H1 (cell line): Measurements from ENCODE around the gene SMARCA4. TPM values are rescaled to one million over a fixed set of nuclear protein-coding genes. Genes with fewer than 3 reads are reported as not detected.

ENCODE experiments used
- ATF2 ChIP-seq: IDR thresholded peaks from 2 replicates; pipeline ENCODE4 v1.6.1; 2012; ENCODE audit warnings: low read length, inconsistent platforms
- CHD2 ChIP-seq: IDR thresholded peaks from 2 replicates; pipeline ENCODE4 v1.6.1; 2012; ENCODE audit warnings: low read length, improper control_type of control experiment
- CTBP2 ChIP-seq: IDR thresholded peaks from 2 replicates; pipeline ENCODE4 v1.7.0; 2011; ENCODE audit warnings: borderline replicate concordance, mild to moderate bottlenecking, moderate library complexity, mixed read lengths, low read length; ENCODE audit not compliant: insufficient read depth, insufficient read length
- EGR1 ChIP-seq: IDR thresholded peaks from 2 replicates; pipeline ENCODE4 v1.6.1; 2011; ENCODE audit warnings: low read depth, low read length, borderline replicate concordance
- EZH2 ChIP-seq: fragments of 200-600 bp; sonication (generic); IDR thresholded peaks from 2 replicates; pipeline ENCODE4 v1.7.1; 2012; ENCODE audit warnings: low read depth, mild to moderate bottlenecking, moderate library complexity, low read length, inconsistent platforms; ENCODE audit not compliant: severe bottlenecking
- GTF2F1 ChIP-seq: IDR thresholded peaks from 2 replicates; pipeline ENCODE4 v1.6.1; 2012; ENCODE audit warnings: low read depth, low read length, improper control_type of control experiment, borderline replicate concordance
- HDAC6 ChIP-seq: IDR thresholded peaks from one replicate; pipeline ENCODE4 v1.7.1; 2012; ENCODE audit warnings: low read depth, mild to moderate bottlenecking, inconsistent platforms, low read length, moderate library complexity
- JUN ChIP-seq: IDR thresholded peaks from 2 replicates; pipeline ENCODE4 v1.6.1; 2011; ENCODE audit warnings: low read depth, mild to moderate bottlenecking, improper control_type of control experiment, low read length
- MAFK ChIP-seq: IDR thresholded peaks from 2 replicates; pipeline ENCODE4 v1.6.1; 2012; ENCODE audit warnings: low read depth, mild to moderate bottlenecking, improper control_type of control experiment, low read length
- NANOG ChIP-seq: IDR thresholded peaks from 2 replicates; pipeline ENCODE4 v1.6.1; 2011; ENCODE audit warnings: low read length, low read depth, mild to moderate bottlenecking, inconsistent platforms; ENCODE audit not compliant: insufficient read depth, poor library complexity, severe bottlenecking
- RXRA ChIP-seq: IDR thresholded peaks from 2 replicates; pipeline ENCODE4 v1.6.1; 2011; ENCODE audit warnings: low read depth, mild to moderate bottlenecking, low read length, moderate library complexity; ENCODE audit not compliant: insufficient read depth
- SAP30 ChIP-seq: fragments of 300-600 bp; sonication (generic); IDR thresholded peaks from 2 replicates; pipeline ENCODE4 v1.7.1; 2012; ENCODE audit warnings: low read length, moderate library complexity, mild to moderate bottlenecking, inconsistent platforms; ENCODE audit not compliant: insufficient read depth, insufficient replicate concordance
- SP1 ChIP-seq: IDR thresholded peaks from 2 replicates; pipeline ENCODE4 v1.6.1; 2011; ENCODE audit warnings: low read depth, low read length
- SUZ12 ChIP-seq: fragments of 200-600 bp; sonication (generic); IDR thresholded peaks from 2 replicates; pipeline ENCODE4 v1.6.1; 2012; ENCODE audit warnings: mild to moderate bottlenecking, inconsistent platforms, low read length, moderate library complexity, mixed read lengths
- TAF7 ChIP-seq: optimal IDR thresholded peaks from 2 replicates; pipeline ENCODE3; 2011; ENCODE audit warnings: low read depth, mild to moderate bottlenecking, inconsistent platforms, low read length, moderate library complexity, borderline replicate concordance
- YY1 ChIP-seq: IDR thresholded peaks from 2 replicates; pipeline ENCODE4 v1.6.1; 2011; ENCODE audit warnings: low read depth, mild to moderate bottlenecking, low read length
- ZNF274 ChIP-seq: IDR thresholded peaks from 2 replicates; pipeline ENCODE4 v1.7.0; 2012; ENCODE audit warnings: low read length, borderline replicate concordance; ENCODE audit errors: extremely low read depth
- polyA plus RNA-seq, 7 experiments: library from polyadenylated mRNA; depleted of rRNA in 3 of 7; stranded (reverse) in 5 of 7; unstranded in 2 of 7; fragments of >200 nt in 5 of 7; fragments of 200-250 nt in 2 of 7; gene quantifications; 1 replicate in 5 of 7; 2 replicates in 1 of 7; 4 replicates in 1 of 7; pipeline versions ENCODE4 v1.2.1 to v1.2.3, GENCODE V29; 2011 to 2013; ENCODE audit warnings: missing spikeins in 2 of 7, mixed read lengths in 2 of 7
- total RNA-seq: library from RNA; stranded (reverse); fragmentation: NEBNext Ultra II Directional; extraction: Animal tissue kit (Norgen Biotek cat#: 25700); gene quantifications from 2 replicates; pipeline ENCODE4 v1.2.1, GENCODE V29; 2021

The SMARCA4 gene
- total and polyA plus RNA-seq, 2 of the 8 experiments (the other 6 are each of a cell fraction or from before 2014, with no cell fraction given), result 86.4 to 263 TPM

GRCh38 chr19:10960314-10961072, at the start of gene SMARCA4 (continued):
- TF ChIP-seq GTF2F1 (no peak), NANOG (peak; percentile 6), ZNF274 (no peak), ATF2 (no peak), EZH2 (no peak), HDAC6 (no peak), YY1 (0 out of 2 replicates have a peak, but pooled peaks have one; percentile 1), SP1 (no peak), TAF7 (peak; percentile 35), CHD2 (no peak), SUZ12 (peak; percentile 57; the same call in 1 of the 2 replicates), SAP30 (no peak), MAFK (no peak), RXRA (no peak), CTBP2 (no peak), JUN (no peak), EGR1 (peak; percentile 32; the same call in 1 of the 2 replicates)
